Muscle of back (tissue), 11 donors: Measurements from ENCODE around the gene CRTC2. TPM values are rescaled to one million over a fixed set of nuclear protein-coding genes. Genes with fewer than 3 reads are reported as not detected.

Source experiments
- DNase-seq, 3 donors: peaks; one replicate each; pipeline versions ENCODE4 v3.0.0 to v3.0.0-alpha.2; 2013
- polyA plus RNA-seq, 10 donors: library from polyadenylated mRNA; unstranded; fragments of 120-200 nt; gene quantifications; one replicate each; pipeline ENCODE4 v1.2.1, GENCODE V29; 2013; ENCODE audit not compliant: insufficient read length in 10 of 10

Gene CRTC2
- polyA plus RNA-seq, 10 donors = 16.2 to 30.6 (median 21.2) TPM

DNA sequence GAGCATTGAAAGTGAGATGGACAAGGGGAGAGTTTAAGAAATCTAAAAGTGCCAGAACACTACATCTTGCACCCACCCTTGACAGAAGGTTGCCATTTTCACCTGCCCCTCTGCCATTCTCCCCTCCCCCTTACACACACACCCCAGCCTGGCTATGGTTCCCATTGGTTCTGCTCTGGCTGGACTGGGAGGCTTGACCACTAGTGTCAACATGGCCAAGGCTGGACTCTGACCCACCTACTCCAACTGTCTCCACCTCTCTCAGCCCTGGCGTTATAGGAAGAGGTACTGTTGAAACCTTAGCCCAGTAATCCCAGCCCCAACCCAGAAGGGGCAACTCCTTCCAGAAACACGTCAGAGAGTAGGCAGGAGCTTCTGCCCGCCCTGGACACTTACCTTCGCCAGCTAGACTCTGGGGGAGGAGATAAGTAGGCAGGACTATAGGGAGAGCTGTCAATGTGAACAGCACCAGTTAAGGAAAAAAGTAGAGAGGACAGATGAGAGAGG is 4.5 kb downstream of the CRTC2 start:
- no peak for DNase-seq

DNA sequence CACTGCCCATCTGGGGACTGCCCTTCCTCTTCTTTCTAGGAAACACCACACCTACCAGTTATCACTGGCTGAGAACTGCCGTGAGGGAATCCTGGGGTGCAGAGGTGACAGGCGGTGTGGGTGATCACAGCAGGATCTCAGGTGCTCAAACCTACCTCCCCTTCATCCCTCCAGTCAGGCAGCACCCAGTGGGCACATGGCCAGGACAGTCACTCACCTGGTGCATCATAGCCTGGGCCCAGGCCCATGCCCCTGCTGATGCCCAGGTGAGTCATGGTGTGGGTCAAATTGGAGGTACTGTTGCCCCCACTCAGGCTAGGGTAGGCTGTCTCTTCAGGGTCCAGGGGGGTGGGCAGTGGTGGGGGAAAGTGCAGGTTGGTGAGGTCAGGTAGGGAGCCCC is 6.6 kb downstream of the CRTC2 start:
- no peak for DNase-seq

DNA sequence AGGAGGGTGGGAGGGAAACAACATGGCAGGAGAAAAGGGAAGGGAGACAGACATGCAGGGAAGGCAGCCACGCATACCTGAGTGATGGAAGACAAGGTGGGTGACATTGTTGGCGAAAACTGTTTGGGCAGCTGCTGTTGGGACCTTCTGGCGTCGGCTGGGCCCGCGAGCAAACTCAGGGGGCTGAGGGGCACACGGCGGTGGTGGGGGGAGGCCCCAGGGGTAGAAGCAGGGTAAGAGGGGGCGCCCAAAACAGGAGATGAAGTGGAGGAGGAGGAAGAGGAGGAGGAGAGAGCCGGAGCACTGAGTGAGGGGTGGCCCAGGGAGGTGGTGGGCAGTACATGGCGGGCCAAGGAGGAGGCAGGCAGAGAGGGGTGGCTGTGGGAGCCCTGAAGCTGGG is 7.2 kb downstream of the CRTC2 start:
- no peak for DNase-seq

DNA sequence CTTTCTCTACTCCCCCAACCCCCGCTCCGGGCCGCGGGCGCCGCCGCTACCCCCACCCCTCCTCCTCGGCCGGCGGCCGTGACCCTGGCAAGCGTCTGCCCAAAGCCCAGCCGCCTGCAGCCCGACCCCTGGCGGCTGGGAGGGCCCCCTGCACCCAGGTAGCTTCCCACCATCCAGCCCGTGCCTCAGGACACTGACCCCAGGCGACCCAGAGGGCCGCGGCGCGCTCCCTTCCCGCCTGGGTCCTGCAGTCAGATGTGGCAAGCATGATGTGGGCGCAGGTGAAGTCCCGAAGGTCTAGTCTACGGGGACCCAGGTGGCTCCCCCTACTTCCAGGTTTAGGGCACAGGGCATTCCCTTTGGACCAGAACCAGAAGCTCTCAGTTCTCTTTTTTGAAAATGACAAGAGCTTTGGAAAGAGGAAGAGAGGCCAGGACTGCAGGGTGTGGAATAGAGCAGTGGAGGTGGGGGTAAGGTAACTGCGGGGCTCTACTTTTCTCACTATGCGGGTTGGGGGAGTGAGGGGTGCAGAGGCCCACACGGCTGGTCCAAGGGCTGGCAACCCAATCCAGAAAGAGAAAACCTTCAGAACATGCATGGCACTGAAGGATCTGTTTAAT is 11.7 kb downstream of the CRTC2 start, which contains the start of gene DENND4B:
TSS of gene DENND4B (minus strand) at position 97 of the 620 bp plus-strand sequence. CDS start 2,344 bp downstream, outside the sequence.
- DNase-seq = peak; percentile 68 to 93 (median 87)

DNA sequence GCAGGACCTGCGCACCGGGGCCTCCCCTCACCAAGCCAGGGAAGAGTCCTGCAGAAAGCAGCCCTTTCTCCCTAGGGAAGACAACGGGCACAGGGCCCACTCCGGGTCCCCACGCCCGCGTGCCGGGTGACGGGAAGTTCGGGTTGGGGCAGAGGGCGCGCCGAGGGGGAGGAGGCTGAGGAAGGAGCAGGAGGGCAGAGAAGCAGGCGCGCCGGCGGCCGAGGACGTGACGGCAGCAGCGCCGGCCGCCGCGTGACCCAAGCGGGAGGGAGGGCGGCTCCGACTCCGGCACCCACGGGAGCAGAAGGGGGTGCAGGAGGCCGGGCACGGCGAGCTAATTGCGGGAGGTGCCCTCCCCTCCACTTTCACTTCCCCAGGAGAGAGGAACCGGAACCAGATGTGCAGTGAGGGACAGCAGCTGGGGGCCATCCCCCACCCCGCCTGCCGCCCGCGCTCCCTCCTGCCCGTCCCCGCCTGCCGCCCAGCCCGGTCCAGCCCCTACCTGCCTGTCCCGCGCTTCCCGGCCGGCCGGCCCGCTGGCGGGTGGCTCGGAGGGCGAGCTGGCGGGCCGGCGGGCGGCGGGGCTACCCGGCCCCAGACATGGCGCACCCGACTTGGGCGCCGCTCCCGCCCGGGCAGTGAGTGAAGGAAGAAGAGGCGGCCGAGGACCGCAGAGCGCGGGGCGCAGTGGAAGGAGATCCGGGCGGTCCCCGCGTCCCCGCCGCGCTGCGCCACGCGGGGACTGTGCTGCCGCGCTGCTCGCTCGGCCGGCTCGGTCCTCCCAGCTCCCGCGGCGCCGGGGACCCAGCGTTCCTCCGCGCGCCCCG is 12.4 kb downstream of the CRTC2 start:
- peak; percentile 48 to 90 (median 72) for DNase-seq

DNA sequence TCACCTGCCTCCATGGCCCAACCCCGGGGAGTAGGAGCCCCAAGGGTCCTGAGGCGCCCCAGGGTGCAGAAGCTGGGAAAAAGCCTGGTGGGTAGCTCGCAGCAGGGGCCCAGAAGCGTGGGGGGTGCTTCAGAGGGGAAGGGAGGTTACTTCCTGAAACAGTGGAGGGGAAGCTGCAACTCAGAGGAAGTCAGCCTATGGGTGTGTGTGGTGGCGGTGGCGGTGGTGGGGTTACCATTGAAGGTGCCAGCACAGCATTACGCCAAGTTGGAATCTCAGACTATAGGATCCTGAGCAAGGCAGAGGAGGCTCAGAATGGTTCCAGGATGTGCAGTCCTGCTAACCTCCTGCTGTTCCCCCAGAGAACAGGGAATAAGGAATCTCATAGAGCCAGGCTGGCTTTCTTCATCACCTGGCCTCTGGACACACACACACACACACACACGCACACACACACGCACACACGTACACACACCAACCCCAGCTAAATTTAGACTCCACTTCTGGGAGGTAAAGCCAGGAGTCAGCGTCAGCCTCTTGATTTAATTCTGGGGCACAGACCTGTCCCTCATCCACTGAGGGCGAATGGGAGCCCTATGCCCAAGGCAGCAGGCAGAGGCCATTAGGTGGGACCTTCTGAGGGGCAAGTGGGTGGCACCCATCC is 13.1 kb downstream of the CRTC2 start:
- DNase-seq = peak; percentile 33 to 59 (median 38)

DNA sequence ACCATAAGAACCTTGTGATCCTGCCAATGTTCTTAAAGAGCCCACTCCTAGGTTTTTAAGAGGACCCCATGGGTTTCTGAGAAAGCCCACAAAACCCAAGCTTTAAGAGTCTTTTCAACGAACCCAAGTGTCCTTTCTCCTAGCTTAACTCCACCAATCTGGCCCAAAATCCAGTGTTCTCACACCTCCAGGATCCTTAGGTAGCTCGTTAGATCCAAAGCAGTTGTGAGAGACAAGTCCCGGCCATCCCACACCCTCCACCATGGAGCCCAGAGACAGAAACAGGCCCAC is 13.6 kb downstream of the CRTC2 start:
- DNase-seq = no peak

DNA sequence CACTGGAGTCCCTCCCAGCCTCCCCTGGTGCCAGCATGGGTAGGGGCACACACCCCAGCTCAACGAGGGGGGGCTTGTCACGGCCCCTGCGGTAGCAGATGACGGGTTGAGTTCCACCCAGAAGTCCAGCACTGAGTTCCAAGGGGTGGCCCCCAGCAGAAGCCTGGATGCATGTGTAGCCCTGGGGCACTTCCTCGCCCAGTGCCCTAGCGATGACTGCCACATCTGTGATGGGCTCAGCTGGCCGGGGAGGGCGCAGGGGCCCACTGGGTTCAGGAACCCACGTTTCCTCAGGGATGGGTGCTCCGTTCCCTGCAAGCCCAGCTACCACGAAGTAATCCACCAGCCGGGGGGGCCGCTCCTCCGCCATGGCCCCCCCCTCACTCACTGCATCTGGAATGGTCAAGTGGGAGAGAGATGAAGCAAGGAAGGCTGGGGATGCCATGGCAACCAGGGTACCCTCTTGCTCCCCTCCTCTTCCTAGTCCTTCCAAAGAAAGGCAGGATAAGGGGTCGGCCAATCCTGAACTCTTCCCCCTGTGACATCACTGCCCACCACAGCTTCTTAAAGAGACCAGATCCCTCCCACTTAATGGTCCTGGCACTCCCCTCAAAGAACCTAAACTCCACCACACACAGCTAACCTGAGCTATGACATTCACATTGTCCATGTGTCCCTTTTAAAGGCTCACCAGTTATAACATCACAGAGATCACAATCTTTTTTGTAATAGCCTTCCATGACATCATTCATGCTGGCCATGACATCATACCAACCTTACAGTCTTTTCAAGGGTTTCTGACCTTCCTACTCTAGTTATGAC is 14.2 kb downstream of the CRTC2 start:
- DNase-seq = no peak

DNA sequence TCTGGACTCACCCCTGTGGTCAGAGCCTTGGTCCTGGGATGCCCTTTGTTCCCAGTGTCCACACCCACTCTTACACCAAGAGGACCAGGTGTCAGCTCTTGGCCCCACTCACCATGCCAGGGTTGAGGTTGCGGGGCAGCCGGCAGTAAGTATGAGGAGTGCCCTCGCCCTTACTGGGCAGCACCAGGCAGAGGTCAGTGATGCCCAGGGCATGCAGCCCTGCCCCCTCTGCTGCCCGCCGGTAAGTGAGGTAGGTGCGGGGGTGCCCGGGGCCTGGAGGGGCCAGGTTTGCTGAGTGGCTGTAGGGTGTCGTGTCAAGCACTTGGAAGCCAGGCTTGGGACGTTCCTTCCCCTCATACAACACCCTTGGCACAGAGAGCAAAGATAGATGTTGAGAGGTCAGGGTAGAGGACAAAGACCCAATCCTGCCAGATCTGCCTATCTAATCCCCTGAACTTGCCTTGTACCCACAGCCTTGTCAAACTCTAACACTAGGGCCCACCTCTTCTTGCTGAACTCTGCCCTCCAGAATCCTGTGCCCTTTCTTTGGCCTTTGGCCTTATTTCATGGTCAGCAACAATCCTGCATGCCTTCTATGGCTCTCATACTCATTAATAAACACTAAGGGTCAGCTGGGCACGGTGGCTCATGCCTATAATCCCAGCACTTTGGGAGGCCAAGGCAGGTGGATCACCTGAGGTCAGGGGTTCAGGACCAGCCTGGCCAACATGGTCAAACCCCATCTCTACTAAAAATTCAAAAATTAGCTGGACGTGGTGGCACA is 15.5 kb downstream of the CRTC2 start:
- no peak for DNase-seq

DNA sequence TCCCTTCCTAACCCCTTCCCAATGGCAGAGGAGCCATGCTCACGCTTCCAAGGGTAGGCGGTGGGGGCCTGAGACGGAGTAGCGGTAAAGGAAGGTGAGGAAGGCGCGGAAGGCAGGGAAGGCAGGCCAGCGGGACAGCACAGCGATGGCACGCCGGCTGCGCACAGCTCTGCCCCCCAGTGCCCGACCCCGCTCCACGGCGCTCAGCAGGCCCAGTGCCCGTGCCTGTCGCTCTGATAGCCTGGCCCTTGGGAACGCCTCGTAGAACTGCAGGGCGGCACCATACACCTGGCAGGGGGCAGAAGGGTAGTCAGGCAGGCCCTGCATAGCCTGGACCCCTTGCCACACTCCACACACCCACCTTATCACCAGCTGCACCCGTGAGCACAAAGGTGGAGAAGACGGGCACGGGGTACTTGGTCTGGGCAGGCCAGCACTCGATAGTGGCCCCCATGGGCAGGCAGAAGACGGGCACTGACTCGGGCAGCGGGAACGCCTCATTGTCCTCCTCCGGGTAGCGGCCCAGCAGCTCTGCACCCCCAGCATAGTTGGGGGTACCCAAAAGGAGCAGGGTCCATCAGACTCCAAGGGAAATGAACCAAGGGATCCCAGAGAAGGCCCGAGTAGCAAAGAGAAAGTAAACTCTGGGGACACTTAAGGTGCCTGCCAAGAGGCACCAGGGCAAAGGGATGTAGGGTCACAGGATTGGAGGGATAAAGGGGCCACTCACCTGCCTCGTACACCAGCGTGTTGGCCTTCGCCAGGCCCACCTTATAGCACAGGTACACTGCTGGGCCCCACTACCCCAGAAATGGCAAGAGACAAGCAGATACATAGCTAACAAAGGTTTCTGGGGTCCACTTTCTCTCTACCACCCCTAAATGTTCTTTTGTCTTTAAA is 16.3 kb downstream of the CRTC2 start:
- DNase-seq = no peak

DNA sequence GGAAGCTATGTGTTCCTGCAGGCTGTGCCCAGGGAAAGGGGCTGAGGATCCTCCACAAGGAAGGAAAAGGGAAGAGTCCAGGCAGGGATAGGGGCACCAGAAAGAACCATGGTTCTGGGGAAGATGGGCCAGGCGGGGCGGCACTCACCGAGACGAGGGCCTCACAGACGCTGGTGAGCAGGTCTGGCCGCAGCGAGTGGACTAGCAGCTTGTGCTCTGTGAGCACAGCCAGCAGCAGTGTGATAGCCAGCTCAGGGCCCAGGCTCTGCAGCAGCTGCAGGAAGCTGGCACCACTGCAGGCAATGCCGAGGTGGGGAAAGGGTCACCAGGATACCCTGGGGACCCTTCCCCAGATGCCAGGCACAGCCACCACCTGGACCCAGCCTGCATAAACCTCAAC is 17.7 kb downstream of the CRTC2 start:
- DNase-seq = no peak

DNA sequence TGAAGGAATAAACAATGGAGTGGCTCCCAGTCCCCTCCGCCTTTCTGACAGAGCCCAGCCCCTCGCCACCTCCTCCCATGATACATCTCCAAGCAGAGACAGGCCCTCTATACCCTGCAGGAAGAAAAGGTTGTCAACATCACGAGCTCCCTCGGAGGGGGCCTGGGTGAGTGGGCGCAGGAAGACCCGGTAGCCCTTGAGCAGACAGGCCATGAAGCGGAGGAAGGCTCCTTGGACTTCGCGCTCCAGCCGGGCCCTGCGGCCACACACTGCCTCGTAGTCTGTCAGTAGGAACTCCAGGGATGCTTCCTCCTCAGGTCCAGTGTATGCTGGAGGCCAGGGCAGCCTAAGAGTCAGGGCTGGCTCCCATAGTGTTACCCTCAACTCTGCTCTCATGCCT is 18.9 kb downstream of the CRTC2 start:
- DNase-seq = no peak

DNA sequence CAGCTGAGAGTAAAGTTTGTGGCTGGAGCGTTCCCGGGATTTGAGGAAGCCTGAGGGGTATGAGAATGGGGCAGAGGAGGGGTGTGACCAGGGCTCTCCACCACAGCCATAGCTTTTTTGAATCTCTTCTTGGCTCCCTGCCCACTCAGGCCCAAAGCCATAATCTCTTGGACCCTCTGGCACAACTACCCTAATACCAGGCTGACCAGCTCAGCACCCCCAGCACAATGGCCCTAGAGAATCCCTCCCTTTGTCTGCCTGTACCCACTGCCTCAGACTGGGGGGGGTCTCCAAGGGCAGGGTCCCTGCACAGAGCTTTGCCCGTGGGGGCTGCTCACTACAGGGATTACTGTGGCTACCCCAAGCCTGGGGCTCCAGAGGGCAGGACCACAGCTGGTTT is 19.4 kb downstream of the CRTC2 start:
- no peak for DNase-seq

DNA sequence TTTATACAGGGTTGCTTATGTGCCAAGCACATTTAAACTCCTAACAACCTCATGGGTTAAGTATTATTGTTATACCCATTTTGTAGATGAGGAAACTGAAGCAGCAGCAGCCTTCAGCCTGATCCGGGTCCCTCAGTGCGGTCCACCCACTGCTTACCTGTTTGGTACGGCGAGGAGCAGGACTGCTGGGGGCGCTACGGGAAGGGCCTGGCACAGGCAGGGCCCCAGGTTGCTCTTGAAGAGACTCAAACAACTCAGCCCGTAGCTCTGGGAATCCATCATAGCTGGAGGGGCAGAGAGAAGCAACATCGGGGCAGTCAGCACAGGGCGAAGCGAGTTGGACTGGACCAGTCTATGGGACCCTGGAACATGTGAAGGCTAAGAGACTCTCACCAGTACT is 21.1 kb downstream of the CRTC2 start:
- DNase-seq = no peak

DNA sequence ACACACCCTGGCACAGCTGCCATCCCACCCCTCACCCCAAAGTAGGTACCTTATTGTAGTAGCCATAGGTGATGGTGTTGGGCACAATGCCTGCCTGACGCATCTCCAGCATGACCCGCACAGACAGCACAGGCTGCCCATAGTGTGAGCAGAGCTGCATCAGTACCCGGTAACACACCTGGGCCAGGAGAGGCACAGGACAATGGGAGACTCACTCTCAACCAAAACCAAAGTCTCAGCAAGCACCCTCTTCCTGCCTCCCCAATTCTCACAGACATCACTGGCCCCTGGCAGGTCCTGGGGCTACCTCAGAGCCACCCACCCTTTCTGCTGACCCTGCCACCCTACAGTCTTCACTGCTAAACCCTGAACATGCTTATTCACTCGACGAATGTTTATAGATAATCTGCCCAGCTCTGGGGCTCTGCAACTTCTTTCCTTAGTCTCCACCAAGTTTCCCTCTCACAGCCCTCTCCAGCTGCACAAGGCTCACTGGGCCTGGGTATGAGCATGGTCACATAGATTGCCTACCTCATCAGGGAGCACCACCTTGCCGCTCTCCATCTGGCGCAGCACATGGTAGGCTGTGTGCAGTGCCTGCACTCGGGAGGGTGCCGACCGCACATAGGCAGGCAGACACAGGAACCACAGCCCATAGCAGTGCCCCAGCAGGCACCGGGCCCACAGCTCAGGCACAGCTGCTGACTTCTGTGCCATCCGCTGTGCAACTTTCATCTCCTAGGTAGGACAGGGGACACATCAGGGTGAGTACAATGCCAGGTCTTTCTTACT is 22.2 kb downstream of the CRTC2 start:
- DNase-seq = no peak

DNA sequence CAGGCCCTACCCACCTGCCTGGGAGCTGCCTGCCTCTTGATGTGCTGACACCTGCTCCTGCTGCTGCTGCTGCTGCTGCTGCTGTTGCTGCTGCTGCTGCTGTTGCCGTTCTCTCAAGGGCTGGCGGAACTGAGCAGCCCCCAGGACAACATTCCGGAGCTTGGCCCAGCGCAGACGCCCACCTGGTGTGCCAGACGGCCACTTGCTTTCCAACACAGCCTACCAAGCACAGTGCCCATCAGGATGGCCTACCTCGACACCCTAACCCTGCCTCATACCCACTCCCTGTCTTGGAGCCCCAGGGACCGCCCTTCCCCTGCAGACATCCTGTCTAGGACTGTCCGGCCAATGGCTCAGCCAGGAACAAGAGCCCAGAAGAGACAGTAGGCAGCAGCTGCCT is 23.7 kb downstream of the CRTC2 start:
- DNase-seq = no peak

DNA sequence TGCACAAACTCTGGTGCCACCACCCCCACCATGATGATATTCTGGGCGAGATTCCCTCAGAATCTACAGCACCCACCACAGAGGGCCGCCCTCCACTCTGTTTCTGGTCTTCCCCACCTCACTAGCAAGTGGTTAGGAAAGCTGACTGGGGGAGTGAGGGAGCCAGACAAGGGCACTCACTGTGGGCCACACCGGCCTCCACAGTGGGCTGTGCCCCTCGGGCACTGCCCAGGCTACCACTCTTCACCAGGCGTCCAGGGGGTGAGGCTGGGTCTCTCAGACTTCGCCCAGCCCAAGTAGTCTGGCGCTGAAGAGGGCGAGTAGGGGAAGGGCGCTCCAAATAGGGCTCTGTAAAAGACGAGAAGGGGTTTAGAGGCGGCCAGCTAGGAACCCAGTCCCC is 24.5 kb downstream of the CRTC2 start:
- no peak for DNase-seq

DNA sequence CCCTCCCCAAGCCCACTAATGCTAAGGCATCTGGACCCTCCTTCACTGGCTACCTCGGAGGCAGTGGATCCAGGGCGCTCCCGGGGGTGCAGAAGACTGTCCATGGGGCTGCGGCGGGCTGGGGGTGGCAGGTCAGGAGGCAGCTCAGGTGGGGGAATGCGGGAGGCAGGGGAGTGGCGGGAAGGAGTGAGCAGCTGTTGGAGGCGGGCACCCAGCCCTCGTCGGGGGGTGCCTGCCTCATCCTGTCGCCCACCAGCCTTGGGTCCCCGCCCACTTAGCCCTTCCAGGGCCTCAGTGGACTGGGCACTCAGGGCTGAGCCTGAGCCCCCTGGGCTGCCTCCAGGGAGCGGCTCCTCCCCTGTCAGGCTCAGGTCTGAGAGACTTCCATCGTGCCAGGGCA is 25.0 kb downstream of the CRTC2 start:
- no peak for DNase-seq
